SK-N-MC (cell line): ENCODE data around the gene ZNF346.

Experiments
- DNase-seq: peaks from one replicate; pipeline ENCODE4 v3.0.0-alpha.2; 2011; ENCODE audit warnings: low read depth, low spot score
- H3K27ac ChIP-seq: fragments of 200-600 bp; sonication (generic); 2 replicates; pipeline ENCODE4 v1.5.1; 2016; ENCODE audit warnings: mixed run types
- H3K36me3 ChIP-seq: fragments of 200-600 bp; sonication (generic); 2 replicates; pipeline ENCODE4 v1.6.1; 2017; ENCODE audit warnings: antibody characterized with exemption, low read length, mixed read lengths; ENCODE audit not compliant: insufficient read depth
- H3K4me3 ChIP-seq: fragments of 200-600 bp; sonication (generic); 2 replicates; pipeline ENCODE4 v1.5.1; 2016
- H3K9ac ChIP-seq: fragments of 200-600 bp; sonication (generic); 2 replicates; pipeline ENCODE4 v1.8.0; 2017; ENCODE audit warnings: mixed run types, mixed read lengths; ENCODE audit not compliant: insufficient read length
- H3K9me3 ChIP-seq: fragments of 200-600 bp; sonication (generic); 2 replicates; pipeline ENCODE4 v1.6.1; 2017; ENCODE audit warnings: low read depth, mild to moderate bottlenecking, antibody characterized with exemption, low read length, moderate library complexity, mixed read lengths
- EZH2 ChIP-seq: fragments of 200-600 bp; sonication (generic); IDR thresholded peaks from one replicate; pipeline ENCODE4 v1.6.1; 2017; ENCODE audit warnings: antibody characterized with exemption
- FOXP2 ChIP-seq: optimal IDR thresholded peaks from 2 replicates; pipeline ENCODE3; 2011; ENCODE audit warnings: mild to moderate bottlenecking, moderate library complexity; ENCODE audit not compliant: insufficient read depth; ENCODE audit errors: extremely low read length, control extremely low read depth
- POLR2AphosphoS5 ChIP-seq: IDR thresholded peaks from 2 replicates; pipeline ENCODE4 v1.6.1; 2012; ENCODE audit warnings: mild to moderate bottlenecking, low read depth, low read length, borderline replicate concordance

ZNF346 gene

DNA sequence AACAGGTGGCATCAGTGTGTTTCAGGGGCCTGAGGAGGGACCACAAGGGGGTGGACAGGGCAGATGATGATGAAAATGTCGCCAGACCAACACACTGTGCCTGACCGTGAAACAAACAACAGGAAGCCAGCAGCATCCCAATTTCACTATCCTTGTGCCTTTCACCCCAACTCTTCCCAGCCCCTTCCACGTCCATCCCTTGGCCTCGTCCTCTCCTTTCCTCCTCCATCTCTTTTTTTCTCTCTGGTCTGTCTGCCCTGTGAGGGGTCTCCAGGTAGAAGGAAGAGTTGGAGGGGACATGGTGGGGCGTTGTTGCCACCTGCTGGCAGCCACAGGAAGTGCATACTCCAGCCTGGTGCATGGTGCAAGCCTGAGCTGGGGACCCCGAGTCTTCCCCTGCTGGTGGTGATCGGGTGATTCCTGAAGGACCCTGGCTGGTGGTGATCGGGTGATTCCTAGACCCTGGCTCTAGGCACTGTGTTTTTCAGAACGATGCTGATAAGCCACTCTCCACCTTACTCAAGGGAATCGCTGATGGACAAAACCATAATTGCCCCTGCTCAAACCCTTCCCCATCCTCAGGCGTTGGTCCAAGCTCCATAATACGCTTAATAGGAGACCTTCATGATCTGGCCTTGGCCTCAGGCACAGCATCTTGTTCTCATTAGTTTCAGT is 89.4 kb downstream of the ZNF346 start:
- Histone ChIP-seq H3K27ac (no peak overlapping the region), H3K4me3 (no peak overlapping the region), H3K36me3 (no peaks in the 10 kb centered on the region), H3K9ac (no peak overlapping the region), H3K9me3 (no peaks in the 10 kb centered on the region)
- no peak for TF ChIP-seq FOXP2
- TF ChIP-seq POLR2AphosphoS5: no peak
- no peak for TF ChIP-seq EZH2
- no peak for DNase-seq

DNA sequence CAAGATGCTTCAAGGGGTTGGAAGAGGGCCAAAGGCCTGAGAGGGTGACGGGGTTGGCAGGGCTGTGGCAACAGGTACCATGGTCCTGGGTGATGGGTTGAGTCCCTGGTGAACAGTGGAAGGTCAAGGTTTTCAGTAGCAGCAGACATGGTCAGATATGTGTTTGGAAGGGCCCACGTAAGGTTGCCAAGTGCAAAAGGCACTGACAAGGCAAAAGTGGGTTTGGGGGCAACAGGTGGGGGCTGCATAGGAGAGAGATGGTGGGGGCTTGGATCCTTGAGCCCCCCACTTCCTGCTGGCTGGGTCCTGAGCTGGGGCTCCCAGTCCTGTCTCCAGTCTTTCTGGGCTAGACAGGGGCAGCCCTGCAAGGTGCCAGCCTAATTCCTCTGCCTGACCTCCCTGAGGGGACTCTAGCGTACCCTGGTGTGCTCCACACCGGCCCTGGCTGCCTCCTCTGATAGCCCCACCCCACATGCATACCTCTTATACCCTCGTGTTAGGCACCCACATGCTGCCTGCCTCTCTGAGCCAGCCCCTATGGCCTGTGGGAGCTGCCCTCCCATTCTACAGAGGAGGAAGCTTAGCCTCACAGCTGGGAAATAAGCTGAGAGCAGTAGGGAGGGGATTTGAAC is 90.2 kb downstream of the ZNF346 start:
- H3K27ac ChIP-seq: no peak overlapping the region
- TF ChIP-seq POLR2AphosphoS5 (no peak), EZH2 (no peak)
- no peak overlapping the region for H3K4me3 ChIP-seq
- DNase-seq: no peak
- no peaks in the 10 kb centered on the region for H3K36me3 ChIP-seq
- H3K9me3 ChIP-seq: no peaks in the 10 kb centered on the region
- H3K9ac ChIP-seq: no peak overlapping the region

DNA sequence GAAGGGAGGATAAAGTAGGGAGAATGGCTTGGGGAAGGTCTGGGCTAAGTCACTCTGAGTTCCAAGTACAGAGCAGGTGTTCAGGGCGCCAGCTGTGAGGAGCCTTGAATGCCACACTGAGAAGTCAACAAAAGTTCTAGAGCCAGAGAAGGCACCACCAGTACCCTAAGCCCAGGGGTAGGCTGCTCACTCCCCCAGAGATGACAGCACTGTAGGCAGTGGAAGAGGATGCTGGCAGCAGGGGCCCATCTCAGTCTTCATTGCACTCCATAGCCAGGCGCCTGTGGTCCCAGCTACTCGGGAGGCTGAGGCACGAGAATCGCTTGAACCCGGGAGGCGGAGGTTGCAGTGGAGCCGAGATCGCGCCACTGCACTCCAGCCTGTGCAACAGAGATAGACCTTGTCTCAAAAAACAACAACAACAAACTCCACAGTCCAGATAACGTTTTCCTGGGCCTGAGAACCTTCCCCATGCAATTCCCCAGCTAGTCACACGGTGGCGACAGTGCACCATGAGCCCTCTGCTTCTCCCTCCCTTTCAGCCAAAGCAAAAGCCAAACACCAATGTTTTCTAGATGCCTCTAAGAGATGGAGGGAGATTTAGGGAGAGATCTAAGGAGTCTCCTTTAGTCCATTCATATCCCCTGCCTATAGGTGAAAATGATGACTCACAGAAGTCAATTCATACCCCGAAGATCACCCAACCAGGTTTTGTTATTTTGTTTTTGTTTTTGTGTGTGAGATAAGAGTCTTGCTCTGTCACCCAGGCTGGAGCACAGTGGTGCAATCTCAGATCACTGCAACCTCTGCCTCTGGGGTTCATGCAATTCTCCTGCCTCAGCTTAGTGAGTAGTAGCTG is 91.3 kb downstream of the ZNF346 start:
- no peak overlapping the region for H3K4me3 ChIP-seq
- no peak for TF ChIP-seq FOXP2
- TF ChIP-seq POLR2AphosphoS5: no peak
- TF ChIP-seq EZH2: no peak
- no peak overlapping the region for H3K27ac ChIP-seq
- H3K9ac ChIP-seq: no peak overlapping the region
- no peaks in the 10 kb centered on the region for H3K36me3 ChIP-seq
- H3K9me3 ChIP-seq: no peaks in the 10 kb centered on the region
- DNase-seq: peak; percentile 26

DNA sequence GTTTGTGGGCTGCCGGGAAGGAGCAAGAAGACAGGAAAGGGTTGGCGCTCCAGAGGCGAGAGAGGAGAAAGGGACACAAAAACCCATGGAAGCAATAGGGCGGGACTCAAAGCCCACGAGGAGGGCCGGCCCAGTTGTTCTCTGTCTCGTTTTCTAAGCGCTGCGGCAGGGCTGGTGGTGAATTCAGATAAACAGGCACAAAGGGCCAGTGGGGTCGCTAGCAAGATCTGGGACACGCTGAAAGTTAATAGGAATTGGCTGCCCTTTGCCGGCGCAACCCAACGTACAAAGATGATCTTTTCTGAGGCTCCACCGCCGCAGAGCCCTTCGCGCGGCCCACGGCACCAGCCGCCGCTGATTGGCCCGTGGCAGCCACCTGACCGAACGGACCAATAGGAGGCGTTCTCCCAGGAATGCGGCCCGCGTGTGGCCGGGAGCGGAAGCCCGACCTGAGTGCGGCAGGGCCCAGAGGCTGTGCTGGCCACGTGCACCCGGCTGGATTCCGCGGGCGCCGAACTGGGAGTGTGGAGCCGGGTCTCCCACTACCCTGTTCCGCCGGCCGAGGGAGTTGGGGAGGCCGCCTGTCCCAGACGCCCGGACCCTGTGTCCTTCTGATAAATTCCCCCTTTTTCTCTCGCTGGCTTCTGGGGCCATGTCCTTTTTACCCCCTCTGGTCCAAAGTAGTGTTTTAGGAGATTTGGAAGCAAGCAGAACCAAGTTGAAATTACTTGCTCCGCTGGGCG is 94.3 kb downstream of the ZNF346 start:
- DNase-seq: no peak
- Histone ChIP-seq H3K36me3 (no peaks in the 10 kb centered on the region), H3K9ac (no peak overlapping the region), H3K9me3 (no peaks in the 10 kb centered on the region), H3K4me3 (no peak overlapping the region), H3K27ac (no peak overlapping the region)
- TF ChIP-seq POLR2AphosphoS5 (no peak), EZH2 (no peak), FOXP2 (no peak)

DNA sequence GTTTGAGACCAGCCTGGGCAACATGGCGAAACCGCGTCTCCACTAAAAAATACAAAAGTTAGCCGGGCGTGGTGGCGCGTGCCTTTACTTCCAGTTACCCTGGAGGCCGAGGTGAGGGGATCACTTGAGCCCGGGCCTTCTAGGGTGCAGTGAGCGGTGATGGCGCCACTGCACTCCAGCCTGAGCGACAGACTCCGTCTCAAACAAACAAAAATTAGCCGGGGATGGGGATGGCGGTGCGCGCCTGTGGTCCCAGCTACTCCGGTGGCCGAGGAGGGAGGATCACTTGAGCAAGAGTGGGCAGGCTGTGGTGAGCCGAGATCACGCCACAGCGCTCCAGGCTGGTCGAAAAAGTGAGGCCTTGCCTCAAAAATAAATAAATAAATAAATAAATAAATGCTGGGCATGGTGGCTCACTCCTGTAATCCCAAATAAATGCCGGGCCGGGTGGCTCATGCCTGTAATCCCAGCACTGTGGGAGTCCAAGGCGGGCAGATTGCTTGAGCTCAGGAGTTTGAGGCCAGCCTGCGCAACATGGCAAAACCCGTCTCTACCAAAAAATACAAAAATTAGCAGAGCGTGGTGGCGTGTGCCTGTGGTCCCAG is 95.0 kb downstream of the ZNF346 start:
- no peak overlapping the region for H3K4me3 ChIP-seq
- H3K9ac ChIP-seq: no peak overlapping the region
- H3K27ac ChIP-seq: no peak overlapping the region

DNA sequence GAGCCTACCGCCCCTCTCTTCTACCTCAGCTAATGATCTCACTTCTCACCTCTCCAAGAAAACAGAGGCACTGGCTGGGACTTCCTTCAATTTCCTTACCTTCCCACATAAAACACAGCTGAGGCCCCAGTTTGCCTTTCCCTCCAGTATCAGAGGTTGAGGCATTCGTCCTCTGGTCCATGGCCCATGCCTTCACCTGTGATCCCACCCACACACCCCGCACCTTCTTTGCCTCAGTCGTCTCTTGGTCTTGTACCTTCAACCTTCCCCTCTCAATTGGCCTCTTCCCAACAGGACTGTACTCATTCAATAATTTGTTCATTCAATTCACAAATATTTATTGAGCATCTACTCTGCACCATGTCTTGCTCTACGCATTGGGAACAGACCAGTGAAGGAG is 100.1 kb downstream of the ZNF346 start:
- Histone ChIP-seq H3K9ac (no peak overlapping the region), H3K4me3 (no peak overlapping the region), H3K9me3 (0 out of 2 replicates have a peak, but pooled peaks cover 2% of the 10 kb centered on the region), H3K36me3 (no peaks in the 10 kb centered on the region), H3K27ac (no peak overlapping the region)
- DNase-seq: no peak
- TF ChIP-seq EZH2 (no peak), FOXP2 (no peak), POLR2AphosphoS5 (no peak)

More for the DNA sequence above, 95.0 kb downstream of the ZNF346 start:
- no peaks in the 10 kb centered on the region for H3K36me3 ChIP-seq
- no peak for DNase-seq
- TF ChIP-seq POLR2AphosphoS5 (no peak), FOXP2 (no peak), EZH2 (no peak)
- no peaks in the 10 kb centered on the region for H3K9me3 ChIP-seq

DNA sequence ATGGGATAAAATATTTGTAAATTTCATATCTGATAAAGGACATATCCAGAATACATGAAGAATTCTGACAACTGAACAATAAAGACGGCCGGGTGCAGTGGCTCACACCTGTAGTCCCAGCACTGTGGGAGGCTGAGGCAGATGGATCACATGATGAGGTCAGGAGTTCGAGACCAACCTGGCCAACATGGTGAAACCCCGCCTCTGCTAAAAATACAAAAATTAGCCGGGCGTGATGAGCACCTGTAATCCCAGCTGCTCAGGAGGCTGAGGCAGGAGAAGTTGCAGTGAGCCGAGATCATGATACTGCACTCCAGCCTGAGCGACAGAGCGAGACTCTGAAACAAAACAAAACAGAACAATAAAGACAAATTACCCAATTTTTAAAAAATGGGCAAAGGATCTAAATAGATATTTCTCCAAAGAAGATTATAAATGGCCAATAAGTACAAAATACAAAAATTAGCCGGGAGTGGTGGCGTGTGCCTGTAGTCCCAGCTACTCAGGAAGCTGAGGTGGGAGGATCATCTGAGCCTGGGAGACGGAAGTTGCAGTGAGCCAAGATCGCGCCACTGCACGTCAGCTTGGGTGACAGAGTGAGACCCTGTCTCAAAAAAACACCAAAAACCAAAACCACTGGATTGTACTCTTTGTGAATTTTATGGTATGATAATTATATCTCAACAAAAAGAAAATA is 101.4 kb downstream of the ZNF346 start:
- no peak for DNase-seq
- Histone ChIP-seq H3K9me3 (0 out of 2 replicates have a peak, but pooled peaks cover 2% of the 10 kb centered on the region), H3K9ac (no peak overlapping the region), H3K27ac (no peak overlapping the region), H3K4me3 (no peak overlapping the region), H3K36me3 (no peaks in the 10 kb centered on the region)
- no peak for TF ChIP-seq FOXP2
- no peak for TF ChIP-seq POLR2AphosphoS5
- TF ChIP-seq EZH2: no peak
